Right forelimb (tissue), 1 donor: ENCODE measurements around the gene GRIK2.
"Not testable (repeated sequence)": the region's sequence is repeated elsewhere in the genome, so short reads cannot be mapped to it uniquely, and the experiment has no call there.

ENCODE experiments used
- DNase-seq: peaks from one replicate; pipeline ENCODE4 v3.0.0-alpha.2; 2018

The GRIK2 gene

GRCh38 chr6:102064142-102064541 is 670.6 kb downstream of the GRIK2 start:
- no peak for DNase-seq

- no peak for DNase-seq
Observed at GRCh38 chr6:102066301-102066700, 672.8 kb downstream of the GRIK2 start.

- DNase-seq: no peak
Observed at GRCh38 chr6:102068349-102068929, 674.9 kb downstream of the GRIK2 start.

- no peak for DNase-seq
Observed at GRCh38 chr6:102075539-102075938, 682.0 kb downstream of the GRIK2 start.

GRCh38 chr6:102085257-102085656 is 691.7 kb downstream of the GRIK2 start:
- DNase-seq: no peak

- DNase-seq: not testable (repeated sequence)
Observed at GRCh38 chr6:102088160-102088559, 694.7 kb downstream of the GRIK2 start.

- DNase-seq: no peak
Observed at GRCh38 chr6:102114402-102114801, 720.9 kb downstream of the GRIK2 start.

GRCh38 chr6:102115911-102116310 is 722.4 kb downstream of the GRIK2 start:
- DNase-seq: no peak

- no peak for DNase-seq
Observed at GRCh38 chr6:102118034-102118433, 724.5 kb downstream of the GRIK2 start.
